Motor neuron (in vitro differentiated cells): ENCODE results near the gene PGAP2. TPM values are rescaled to one million over a fixed set of nuclear protein-coding genes. Genes with fewer than 3 reads are reported as not detected.

Source experiments
- ATAC-seq, 8 experiments: fragments of 200-7000 bp; cut with Tn5 transposase; replicated peaks in 6 of 8; 2 replicates each; pipeline ENCODE4 v1.8.0; 2021; ENCODE audit warnings: mild to moderate bottlenecking in 8 of 8, moderate library complexity in 8 of 8
- H3K27ac ChIP-seq, 2 donors: fragments of 250-450 bp; sonication (Bioruptor Pico); 2 replicates each; pipeline ENCODE4 v1.9.0; 2021; ENCODE audit warnings: antibody characterized with exemption in 2 of 2, mild to moderate bottlenecking in 2 of 2, moderate library complexity in 1 of 2
- H3K4me1 ChIP-seq, 2 donors: fragments of 250-450 bp; sonication (Bioruptor Pico); replicated peaks in 1 of 2; 2 replicates each; pipeline ENCODE4 v1.6.1; 2021; ENCODE audit warnings: antibody characterized with exemption in 2 of 2, mild to moderate bottlenecking in 2 of 2, moderate library complexity in 1 of 2
- H3K4me3 ChIP-seq, 5 donors: fragments of 250-450 bp; sonication (Bioruptor Pico); 2 replicates each; pipeline ENCODE4 v1.9.0; 2021; ENCODE audit warnings: antibody characterized with exemption in 5 of 5, mild to moderate bottlenecking in 5 of 5, moderate library complexity in 4 of 5
- WGBS, 10 experiments: fragments of 450-650 bp; shearing (Covaris generic); methylation state at CpG; one replicate each; pipeline ENCODE4 v1.0.0; 2022; 5-methylcytosine and 5-hydroxymethylcytosine counted together
- in situ Hi-C, 9 experiments: fragments of 400-800 bp; cut with MboI; loops; one replicate each; pipeline ENCODE4 v1.15.0; 2021; ENCODE audit warnings: low sequenced_read_pairs in 9 of 9, low pct_unique_long_range_greater_than_20kb in 2 of 9; ENCODE audit not compliant: unreplicated experiment in 9 of 9
- total RNA-seq, 8 experiments: library from RNA; unstranded; fragments of 300-600 nt; gene quantifications; 2 replicates each; pipeline versions ENCODE4 v1.2.3 to v1.2.4, GENCODE V29; 2022

The PGAP2 gene
- total RNA-seq, 8 experiments from 2014 or later, result 9.2 to 27.2 (median 15.0) TPM

- in situ Hi-C loops, result loop anchor here in 1 of 9 experiments (25.0 kb wide), 1 partner anchor 249 kb away; the partner anchor contains the start of gene RRM1
- H3K4me3 ChIP-seq, result no peak overlapping the region
- WGBS, 10 experiments, result 50 to 100% (median 86%) methylated on average over 1 to 2 of the region's 2 CpGs; no CpG with 5 or more reads in 1 of the 10 experiments
- H3K27ac ChIP-seq, result no peak overlapping the region
- ATAC-seq, result no peak
- peaks cover 8 to 22% of the 10 kb centered on the region in 2 donors for H3K4me1 ChIP-seq
Observed at GRCh38 chr11:3838504-3838903, 30.1 kb downstream of the PGAP2 start.

- in situ Hi-C loops, result loop anchor here in 3 of 9 experiments (10.0 to 25.0 kb wide), 2 partner anchors 235 to 247 kb away; partner anchors contain the start of gene RRM1 (in 1 of the 3)
- Histone ChIP-seq H3K27ac (peak overlapping the region in 1 of 2 donors; percentile 86), H3K4me3 (peak overlapping the region; percentile 58 to 95 (median 92)), H3K4me1 (peaks cover 8 to 22% of the 10 kb centered on the region in 2 donors)
- 0 to 50% (median 25%) methylated on average over 1 to 2 of the region's 46 CpGs; no CpG with 5 or more reads in 7 of the 10 experiments for WGBS, 10 experiments
- ATAC-seq, result peak; percentile 5 to 65 (median 50)
Observed at GRCh38 chr11:3840004-3840869, 31.9 kb downstream of the PGAP2 start.

GRCh38 chr11:3840870-3841425, 32.6 kb downstream of the PGAP2 start, which contains the start of gene RHOG:
Gene RHOG (minus strand): TSS chr11:3840959. CDS start chr11:3828138, 12,821 bp downstream.
- peaks cover 8 to 22% of the 10 kb centered on the region in 2 donors for H3K4me1 ChIP-seq
- in situ Hi-C loops, result loop anchor here in 3 of 9 experiments (10.0 to 25.0 kb wide), 2 partner anchors 234 to 246 kb away; partner anchors contain the start of gene RRM1 (in 1 of the 3)
- H3K4me3 ChIP-seq, result peak within 1 kb of the TSS; percentile 58 to 95 (median 92)
- 0% methylated on average over 1 of the region's 42 CpGs; no CpG with 5 or more reads in 9 of the 10 experiments for WGBS, 10 experiments
- peak within 1 kb of the TSS; percentile 38 to 86 for H3K27ac ChIP-seq
- ATAC-seq, result peak; percentile 57 to 80 (median 78)

- WGBS, 10 experiments, result 34 to 100% (median 65%) methylated on average over 3 to 17 of the region's 44 CpGs
- H3K4me3 ChIP-seq, result peak overlapping the region; percentile 58 to 95 (median 92)
- H3K27ac ChIP-seq, result peak overlapping the region; percentile 38 to 86
- in situ Hi-C loops, result loop anchor here in 3 of 9 experiments (10.0 to 25.0 kb wide), 2 partner anchors 233 to 246 kb away; partner anchors contain the start of gene RRM1 (in 1 of the 3)
- peak; percentile 50 to 74 (median 71) for ATAC-seq
- peaks cover 8 to 22% of the 10 kb centered on the region in 2 donors for H3K4me1 ChIP-seq
Observed at GRCh38 chr11:3841426-3842350, 33.3 kb downstream of the PGAP2 start.

- ATAC-seq, result no peak
- H3K27ac ChIP-seq, result no peak overlapping the region
- H3K4me1 ChIP-seq, result peaks cover 8 to 12% of the 10 kb centered on the region in 2 donors
- in situ Hi-C loops, result loop anchor here in 3 of 9 experiments (10.0 to 25.0 kb wide), 2 partner anchors 231 to 244 kb away; partner anchors contain the start of gene RRM1 (in 1 of the 3)
- WGBS, 10 experiments, result 62 to 100% (median 91%) methylated on average over 1 to 3 of the region's 3 CpGs; no CpG with 5 or more reads in 2 of the 10 experiments
- H3K4me3 ChIP-seq, result no peak overlapping the region
Observed at GRCh38 chr11:3843326-3843725, 35.0 kb downstream of the PGAP2 start.

GRCh38 chr11:3845246-3845645, 36.9 kb downstream of the PGAP2 start:
- ATAC-seq, result no peak
- no peak overlapping the region for H3K4me3 ChIP-seq
- H3K4me1 ChIP-seq, result peaks cover 0 to 5% of the 10 kb centered on the region in 2 donors
- WGBS, 10 experiments, result 71 to 91% (median 88%) methylated on average over 1 of the region's 1 CpG; no CpG with 5 or more reads in 7 of the 10 experiments
- in situ Hi-C loops, result loop anchor here in 4 of 9 experiments (5.0 to 25.0 kb wide), 3 partner anchors 227 to 242 kb away; partner anchors contain the start of gene RRM1 (in 1 of the 4)
- H3K27ac ChIP-seq, result no peak overlapping the region

GRCh38 chr11:3845670-3846069, 37.3 kb downstream of the PGAP2 start:
- Histone ChIP-seq H3K27ac (no peak overlapping the region), H3K4me3 (no peak overlapping the region), H3K4me1 (peaks cover 0 to 5% of the 10 kb centered on the region in 2 donors)
- 20 to 85% (median 60%) methylated on average over 1 to 3 of the region's 3 CpGs; no CpG with 5 or more reads in 3 of the 10 experiments for WGBS, 10 experiments
- ATAC-seq, result no peak
- in situ Hi-C loops, result loop anchor here in 4 of 9 experiments (5.0 to 25.0 kb wide), 3 partner anchors 227 to 242 kb away; partner anchors contain the start of gene RRM1 (in 1 of the 4)

GRCh38 chr11:3849297-3849874, 41.0 kb downstream of the PGAP2 start:
- in situ Hi-C loops, result loop anchor here in 4 of 9 experiments (5.0 to 25.0 kb wide), 3 partner anchors 223 to 238 kb away; partner anchors contain the start of gene RRM1 (in 1 of the 4)
- ATAC-seq, result peak in 5 of 8 experiments; percentile 30 to 83 (median 64)
- WGBS, 10 experiments, result 0 to 87% (median 41%) methylated on average over 2 to 10 of the region's 10 CpGs
- H3K4me3 ChIP-seq, result no peak overlapping the region
- H3K27ac ChIP-seq, result no peak overlapping the region
- peaks cover 1 to 2% of the 10 kb centered on the region in 2 donors for H3K4me1 ChIP-seq

- Histone ChIP-seq H3K4me1 (peaks cover 20 to 25% of the 10 kb centered on the region in 2 donors), H3K27ac (no peak overlapping the region), H3K4me3 (no peak overlapping the region)
- no peak for ATAC-seq
- WGBS, 10 experiments, result 88 to 100% (median 100%) methylated on average over 1 of the region's 1 CpG; no CpG with 5 or more reads in 7 of the 10 experiments
- in situ Hi-C loops, result loop anchor here in 4 of 9 experiments (10.0 to 25.0 kb wide), 3 partner anchors 209 to 234 kb away; partner anchors contain the start of gene RRM1 (in 1 of the 4)
Observed at GRCh38 chr11:3853545-3853842, 45.1 kb downstream of the PGAP2 start.

- Histone ChIP-seq H3K4me1 (peaks cover 23 to 30% of the 10 kb centered on the region in 2 donors), H3K4me3 (no peak overlapping the region), H3K27ac (no peak overlapping the region)
- no peak for ATAC-seq
- WGBS, 10 experiments, result 67 to 100% (median 83%) methylated on average over 1 to 9 of the region's 11 CpGs; no CpG with 5 or more reads in 2 of the 10 experiments
- in situ Hi-C loops, result loop anchor here in 4 of 9 experiments (10.0 to 25.0 kb wide), 3 partner anchors 208 to 233 kb away; partner anchors contain the start of gene RRM1 (in 1 of the 4)
Observed at GRCh38 chr11:3853899-3854659, 45.7 kb downstream of the PGAP2 start.

- Histone ChIP-seq H3K4me1 (peaks cover 25 to 36% of the 10 kb centered on the region in 2 donors), H3K4me3 (peak overlapping the region in 4 of 5 donors; percentile 58 to 98 (median 64)), H3K27ac (no peak overlapping the region)
- 0 to 40% (median 10%) methylated on average over 1 to 6 of the region's 7 CpGs; no CpG with 5 or more reads in 6 of the 10 experiments for WGBS, 10 experiments
- in situ Hi-C loops, result loop anchor here in 4 of 9 experiments (10.0 to 25.0 kb wide), 3 partner anchors 208 to 233 kb away; partner anchors contain the start of gene RRM1 (in 1 of the 4)
- peak in 2 of 8 experiments; percentile 6 to 32 for ATAC-seq
Observed at GRCh38 chr11:3854660-3854976, 46.3 kb downstream of the PGAP2 start.
